ENCODE data around the gene CACNB3. TPM values are rescaled to one million over a fixed set of nuclear protein-coding genes. Genes with fewer than 3 reads are reported as not detected.

The CACNB3 gene
- polyA plus RNA-seq, 3 donors from 2014 or later, result 0.66 to 2.1 (median 1.4) TPM

DNA sequence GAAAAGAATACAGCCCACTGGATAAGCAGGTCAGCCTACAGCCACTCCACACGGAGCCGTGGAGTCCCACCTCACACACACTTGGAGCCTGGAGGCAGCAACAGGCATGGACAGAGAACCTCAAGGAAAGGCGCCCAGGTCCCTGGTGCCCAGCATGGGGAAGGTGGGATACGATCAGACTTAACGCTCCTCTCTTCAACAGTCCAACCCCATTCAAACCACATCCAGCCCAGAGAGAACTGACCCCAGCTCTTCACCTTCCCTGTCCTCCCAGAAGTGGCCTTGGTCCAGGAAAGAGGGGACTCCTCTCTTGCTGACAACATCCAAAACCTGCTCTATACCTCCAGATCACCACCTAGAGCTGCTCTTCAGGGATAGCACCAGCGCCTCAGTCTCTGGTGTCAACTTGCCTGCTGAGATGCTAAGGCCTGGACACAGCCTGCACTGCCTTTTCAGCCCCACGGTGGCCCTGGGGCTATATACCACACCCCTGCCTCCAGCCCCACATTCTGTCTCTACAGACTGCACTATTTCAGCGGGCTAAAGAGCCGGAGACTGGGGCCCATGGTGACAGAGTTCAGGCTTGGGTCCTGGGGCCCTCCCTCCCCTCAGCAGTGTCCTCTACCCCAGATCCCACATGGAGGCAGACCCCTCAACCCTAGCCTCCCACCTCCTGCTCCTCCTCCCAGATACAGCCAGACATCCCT, 36.4 kb upstream of the CACNB3 start:
- Mint-ChIP-seq H3K27me3 (ENCODE audit: low read depth in 3 of 3) (peaks cover 0 to 8% (median 7%) of the 10 kb centered on the region in 3 donors), H3K4me3 (no peak overlapping the region), H3K27ac (no peak overlapping the region), H3K4me1 (no peaks in the 10 kb centered on the region), H3K36me3 (no peaks in the 10 kb centered on the region), H3K9me3 (no peaks in the 10 kb centered on the region)
- DNase-seq, result no peak

DNA sequence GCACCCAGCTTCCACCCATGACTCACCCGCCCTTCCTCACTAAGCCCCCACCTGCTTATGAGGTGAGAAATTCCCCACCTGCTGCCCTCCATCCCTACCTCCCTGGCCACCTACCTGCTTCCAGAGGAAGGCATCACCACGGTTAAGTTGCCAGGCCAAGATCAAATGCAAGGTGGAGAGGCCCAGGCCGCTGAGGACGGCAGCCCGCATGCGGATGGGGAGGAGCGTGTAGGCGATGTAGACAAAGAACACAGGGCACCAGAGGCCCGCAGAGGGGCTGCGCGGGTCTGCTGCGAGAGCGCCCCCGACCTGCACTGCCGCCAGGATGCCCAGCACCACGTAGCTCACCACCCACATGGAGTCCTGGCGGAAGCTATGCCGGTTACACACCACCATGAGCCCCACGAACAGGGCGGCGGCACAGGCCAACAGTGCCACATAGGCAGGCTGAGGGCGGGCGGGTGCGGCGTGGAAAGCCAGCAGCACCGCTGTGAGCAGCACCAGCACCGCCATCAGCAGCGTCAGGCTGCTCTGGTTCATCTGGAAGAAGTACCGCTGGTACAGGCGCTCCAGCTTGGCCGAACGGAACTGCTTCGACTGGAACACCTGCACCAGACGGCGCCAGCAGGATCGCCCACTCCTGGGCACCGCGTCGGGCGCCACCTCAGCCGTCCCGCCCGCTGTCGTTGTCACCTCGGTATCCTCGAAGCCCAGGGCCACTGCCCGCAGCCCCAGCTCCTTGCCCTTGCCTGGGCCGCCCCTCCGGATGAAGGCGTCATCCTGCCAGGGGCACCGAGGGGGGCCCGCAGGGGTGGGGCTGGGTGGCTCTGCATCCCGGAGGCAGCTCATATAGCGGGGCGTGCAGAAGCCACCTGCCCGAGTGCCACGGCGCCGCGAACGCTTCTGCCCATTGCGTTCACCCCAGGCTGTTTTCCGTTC, 35.6 kb upstream of the CACNB3 start:
- Mint-ChIP-seq H3K9me3 (no peaks in the 10 kb centered on the region), H3K4me1 (no peaks in the 10 kb centered on the region), H3K27me3 (ENCODE audit: low read depth in 3 of 3) (peaks cover 0 to 15% (median 8%) of the 10 kb centered on the region in 3 donors), H3K36me3 (no peaks in the 10 kb centered on the region), H3K4me3 (no peak overlapping the region), H3K27ac (no peak overlapping the region)
- no peak for DNase-seq

- Mint-ChIP-seq H3K27me3 (ENCODE audit: low read depth in 3 of 3) (peaks cover 2 to 22% (median 8%) of the 10 kb centered on the region in 3 donors), H3K27ac (no peak overlapping the region), H3K9me3 (no peaks in the 10 kb centered on the region), H3K4me3 (no peak overlapping the region), H3K4me1 (peaks cover 4 to 6% of the 10 kb centered on the region in 2 donors), H3K36me3 (no peaks in the 10 kb centered on the region)
- no peak for DNase-seq
Measured at GRCh38 chr12:48783432-48783831, 34.9 kb upstream of the CACNB3 start.

GRCh38 chr12:48786591-48787544, 31.4 kb upstream of the CACNB3 start:
- no peak for DNase-seq
- no peaks in the 10 kb centered on the region for H3K9me3 Mint-ChIP-seq
- peaks cover 0 to 8% (median 0%) of the 10 kb centered on the region in 3 donors for H3K36me3 Mint-ChIP-seq
- H3K4me3 Mint-ChIP-seq, result peak overlapping the region in 2 of 5 donors; percentile 18 to 77
- H3K27me3 Mint-ChIP-seq (ENCODE audit: low read depth in 3 of 3), result peaks cover 4 to 28% (median 10%) of the 10 kb centered on the region in 3 donors
- H3K27ac Mint-ChIP-seq, result no peak overlapping the region
- H3K4me1 Mint-ChIP-seq, result peaks cover 6 to 11% of the 10 kb centered on the region in 2 donors

GRCh38 chr12:48787791-48788523, 30.3 kb upstream of the CACNB3 start:
- H3K27ac Mint-ChIP-seq, result peak overlapping the region in 1 of 6 donors; percentile 7
- H3K36me3 Mint-ChIP-seq, result peaks cover 0 to 8% (median 0%) of the 10 kb centered on the region in 3 donors
- DNase-seq, result no peak
- peak overlapping the region; percentile 46 to 83 (median 72) for H3K4me3 Mint-ChIP-seq
- peaks cover 6 to 11% of the 10 kb centered on the region in 2 donors for H3K4me1 Mint-ChIP-seq
- no peaks in the 10 kb centered on the region for H3K9me3 Mint-ChIP-seq
- peaks cover 4 to 27% (median 9%) of the 10 kb centered on the region in 3 donors for H3K27me3 Mint-ChIP-seq (ENCODE audit: low read depth in 3 of 3)

GRCh38 chr12:48788524-48788853, 29.8 kb upstream of the CACNB3 start:
- Mint-ChIP-seq H3K27ac (no peak overlapping the region), H3K4me1 (peaks cover 6 to 11% of the 10 kb centered on the region in 2 donors), H3K4me3 (peak overlapping the region; percentile 46 to 83 (median 72)), H3K9me3 (no peaks in the 10 kb centered on the region), H3K36me3 (peaks cover 0 to 8% (median 0%) of the 10 kb centered on the region in 3 donors), H3K27me3 (ENCODE audit: low read depth in 3 of 3) (peaks cover 4 to 27% (median 5%) of the 10 kb centered on the region in 3 donors)
- DNase-seq, result no peak

- H3K36me3 Mint-ChIP-seq, result peaks cover 0 to 8% (median 0%) of the 10 kb centered on the region in 3 donors
- peaks cover 4 to 27% (median 5%) of the 10 kb centered on the region in 3 donors for H3K27me3 Mint-ChIP-seq (ENCODE audit: low read depth in 3 of 3)
- DNase-seq, result no peak
- no peaks in the 10 kb centered on the region for H3K9me3 Mint-ChIP-seq
- no peak within 1 kb of the TSS for H3K27ac Mint-ChIP-seq
- H3K4me3 Mint-ChIP-seq, result peak within 1 kb of the TSS; percentile 46 to 83 (median 72)
- H3K4me1 Mint-ChIP-seq, result peaks cover 6 to 11% of the 10 kb centered on the region in 2 donors
Measured at GRCh38 chr12:48788854-48789775, 29.2 kb upstream of the CACNB3 start, which contains the start of gene ADCY6. ADCY6 (minus strand) TSS chr12:48789089; CDS start chr12:48783434, 5,655 bp downstream.

GRCh38 chr12:48789858-48790326, 28.4 kb upstream of the CACNB3 start:
- H3K36me3 Mint-ChIP-seq, result peaks cover 0 to 8% (median 0%) of the 10 kb centered on the region in 3 donors
- H3K4me3 Mint-ChIP-seq, result peak overlapping the region; percentile 27 to 54 (median 45)
- H3K27ac Mint-ChIP-seq, result no peak overlapping the region

DNA sequence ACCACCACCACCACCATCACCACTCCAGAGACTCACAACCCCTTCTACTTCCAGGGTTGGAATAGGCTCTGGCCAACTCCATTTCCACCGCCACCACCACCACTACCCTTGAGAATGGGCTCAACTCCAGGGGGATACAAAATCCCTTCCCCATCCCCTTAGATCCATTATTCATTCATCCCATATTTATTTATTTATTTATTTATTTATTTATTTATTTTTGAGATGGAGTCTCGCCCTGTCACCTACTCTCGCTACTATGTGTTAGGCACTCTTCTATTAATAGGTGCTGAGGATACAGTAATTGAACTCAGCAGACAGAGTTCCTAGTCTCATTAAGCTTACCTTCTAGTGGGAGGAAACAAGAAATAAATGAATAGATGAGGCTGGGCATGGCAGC, 24.6 kb upstream of the CACNB3 start:
- Mint-ChIP-seq H3K9me3 (no peaks in the 10 kb centered on the region), H3K4me3 (no peak overlapping the region), H3K27ac (no peak overlapping the region), H3K4me1 (peaks cover 0 to 5% of the 10 kb centered on the region in 2 donors), H3K27me3 (ENCODE audit: low read depth in 3 of 3) (peaks cover 3 to 6% (median 5%) of the 10 kb centered on the region in 3 donors), H3K36me3 (peaks cover 0 to 8% (median 0%) of the 10 kb centered on the region in 3 donors)
- no peak for DNase-seq

More at GRCh38 chr12:48789858-48790326, 28.4 kb upstream of the CACNB3 start:
- Mint-ChIP-seq H3K9me3 (no peaks in the 10 kb centered on the region), H3K4me1 (peaks cover 6 to 11% of the 10 kb centered on the region in 2 donors), H3K27me3 (ENCODE audit: low read depth in 3 of 3) (peaks cover 3 to 27% (median 4%) of the 10 kb centered on the region in 3 donors)
- no peak for DNase-seq

DNA sequence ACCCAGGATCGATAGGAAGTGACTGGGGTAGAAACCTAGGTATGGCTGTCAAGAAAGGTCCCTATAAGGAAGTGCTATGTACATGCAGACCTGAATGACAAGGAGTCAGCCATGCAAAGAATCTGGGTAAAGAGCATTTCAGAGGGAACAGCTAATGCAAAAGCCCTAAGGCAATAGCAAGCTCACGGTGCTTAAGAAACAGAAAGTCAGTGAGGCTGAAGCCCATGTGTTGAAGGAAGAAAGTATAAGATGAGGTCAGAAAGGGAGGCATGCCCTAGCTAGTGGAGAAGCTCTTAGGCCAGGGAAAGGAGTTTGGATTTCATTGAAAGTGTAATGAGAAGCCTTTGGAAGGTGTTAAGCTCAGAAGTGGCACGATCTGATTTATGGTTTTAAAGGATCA, 23.4 kb upstream of the CACNB3 start:
- Mint-ChIP-seq H3K36me3 (peaks cover 0 to 6% (median 0%) of the 10 kb centered on the region in 3 donors), H3K27me3 (ENCODE audit: low read depth in 3 of 3) (peaks cover 2 to 6% (median 5%) of the 10 kb centered on the region in 3 donors), H3K9me3 (no peaks in the 10 kb centered on the region), H3K4me1 (peaks cover 0 to 3% of the 10 kb centered on the region in 2 donors), H3K27ac (no peak overlapping the region), H3K4me3 (no peak overlapping the region)
- no peak for DNase-seq

DNA sequence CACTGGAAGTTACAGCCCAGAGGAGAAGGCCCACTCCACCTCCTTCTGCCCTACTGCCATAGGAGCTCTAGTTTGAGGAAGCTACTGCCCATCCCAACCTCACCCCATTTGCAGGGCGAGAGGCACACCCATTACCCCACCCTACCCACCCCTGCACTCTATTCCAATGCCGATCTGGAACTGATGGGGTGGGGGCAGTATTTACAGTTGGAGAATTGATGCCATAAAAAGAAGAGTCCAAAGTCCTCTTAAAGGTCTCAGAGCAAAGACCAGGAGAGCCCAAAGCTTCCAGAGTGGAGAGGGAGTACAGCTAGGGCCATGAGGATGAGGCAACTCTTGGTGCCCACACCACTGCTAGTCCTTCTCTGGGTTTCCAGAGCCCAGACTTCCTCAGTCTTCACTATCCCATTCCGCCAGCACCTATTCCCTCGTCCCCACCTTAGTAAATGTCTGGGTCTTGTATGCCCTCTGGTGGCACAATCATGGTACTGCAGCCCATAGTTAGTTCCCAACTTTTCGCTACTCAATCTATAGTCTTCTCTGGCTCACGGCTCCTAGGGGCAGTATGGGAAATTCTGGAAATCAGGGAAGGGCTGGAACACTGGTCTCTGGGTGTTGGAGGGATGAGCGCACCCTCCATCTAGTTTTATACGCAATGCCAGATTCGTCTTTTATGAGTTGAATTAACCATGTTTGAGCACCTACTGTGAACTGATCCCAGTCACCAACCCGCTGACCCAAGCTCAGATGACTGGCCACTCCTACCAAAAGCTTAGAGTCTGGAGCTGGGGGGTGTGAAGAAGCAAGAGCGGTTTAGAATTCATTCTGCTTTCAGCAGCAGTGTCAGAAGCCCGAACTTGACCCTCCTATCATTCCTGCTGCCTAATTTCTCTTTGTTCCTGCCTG, 22.5 kb upstream of the CACNB3 start:
- no peaks in the 10 kb centered on the region for H3K36me3 Mint-ChIP-seq
- no peaks in the 10 kb centered on the region for H3K9me3 Mint-ChIP-seq
- H3K4me1 Mint-ChIP-seq, result no peaks in the 10 kb centered on the region
- H3K27me3 Mint-ChIP-seq (ENCODE audit: low read depth in 3 of 3), result peaks cover 2 to 4% (median 3%) of the 10 kb centered on the region in 3 donors
- DNase-seq, result peak; percentile 56 to 61 (median 57)
- H3K27ac Mint-ChIP-seq, result no peak overlapping the region
- no peak overlapping the region for H3K4me3 Mint-ChIP-seq
